GM23338 (cell line): Measurements from ENCODE around the gene RANBP1. TPM values are rescaled to one million over a fixed set of nuclear protein-coding genes. Genes with fewer than 3 reads are reported as not detected.

ENCODE experiments used
- ATAC-seq: fragments of 200-7000 bp; cut with Tn5 transposase; 3 replicates; pipeline ENCODE4 v1.9.1; 2020
- DNase-seq: peaks from one replicate; pipeline ENCODE4 v3.0.0-alpha.2; 2015; ENCODE audit warnings: low spot score
- H2AFZ ChIP-seq: fragments of 200-600 bp; sonication (generic); 2 replicates; pipeline ENCODE4 v1.8.0; 2016; ENCODE audit warnings: antibody characterized with exemption, mild to moderate bottlenecking, moderate library complexity
- H3F3A ChIP-seq: fragments of 200-600 bp; sonication (generic); replicated peaks from 2 replicates; pipeline ENCODE4 v1.8.0; 2017; ENCODE audit warnings: antibody characterized with exemption, mixed run types, low read depth
- H3K27ac ChIP-seq: fragments of 200-600 bp; sonication (generic); 2 replicates; pipeline ENCODE4 v1.6.1; 2016; ENCODE audit warnings: low read depth
- H3K27me3 ChIP-seq: fragments of 200-600 bp; sonication (generic); 2 replicates; pipeline ENCODE4 v1.8.0; 2016; ENCODE audit warnings: mild to moderate bottlenecking, mixed run types, moderate library complexity; ENCODE audit not compliant: insufficient read depth
- H3K36me3 ChIP-seq: fragments of 200-600 bp; sonication (generic); 2 replicates; pipeline ENCODE4 v1.8.0; 2016; ENCODE audit warnings: mild to moderate bottlenecking; ENCODE audit not compliant: insufficient read depth
- H3K4me1 ChIP-seq: fragments of 200-600 bp; sonication (generic); 2 replicates; pipeline ENCODE4 v1.8.0; 2016; ENCODE audit warnings: mild to moderate bottlenecking, moderate library complexity; ENCODE audit not compliant: insufficient read depth
- H3K4me2 ChIP-seq: fragments of 200-600 bp; sonication (generic); 2 replicates; pipeline ENCODE4 v1.7.1; 2017; ENCODE audit warnings: mixed run types
- H3K4me3 ChIP-seq: fragments of 200-600 bp; sonication (generic); 2 replicates; pipeline ENCODE4 v1.6.1; 2016; ENCODE audit warnings: mixed run types
- H3K79me2 ChIP-seq: fragments of 200-600 bp; sonication (generic); replicated peaks from 2 replicates; pipeline ENCODE4 v1.8.0; 2017; ENCODE audit warnings: mild to moderate bottlenecking; ENCODE audit not compliant: insufficient read depth
- H3K9me2 ChIP-seq: fragments of 200-600 bp; sonication (generic); 2 replicates; pipeline ENCODE4 v1.8.0; 2017; ENCODE audit not compliant: insufficient read depth
- H4K20me1 ChIP-seq: fragments of 200-600 bp; sonication (generic); replicated peaks from 2 replicates; pipeline ENCODE4 v1.8.0; 2017; ENCODE audit warnings: mild to moderate bottlenecking; ENCODE audit not compliant: insufficient read depth
- H3K27ac Mint-ChIP-seq: 2 replicates; pipeline ENCODE4 v1.8.0; 2020; ENCODE audit warnings: inconsistent platforms, mild to moderate bottlenecking, moderate library complexity, mixed read lengths
- H3K27me3 Mint-ChIP-seq: 3 replicates; pipeline ENCODE4 v1.8.0; 2022; ENCODE audit warnings: low read depth, mild to moderate bottlenecking, moderate library complexity, mixed read lengths, inconsistent platforms; ENCODE audit not compliant: insufficient read depth, poor library complexity
- H3K36me3 Mint-ChIP-seq: 3 replicates; pipeline ENCODE4 v1.8.0; 2021; ENCODE audit warnings: low read depth, mild to moderate bottlenecking, inconsistent platforms, moderate library complexity, mixed read lengths
- H3K4me1 Mint-ChIP-seq: 3 replicates; pipeline ENCODE4 v1.8.0; 2020; ENCODE audit warnings: mild to moderate bottlenecking, inconsistent platforms, mixed read lengths
- H3K4me3 Mint-ChIP-seq: 3 replicates; pipeline ENCODE4 v1.8.0; 2021; ENCODE audit warnings: moderate library complexity, mild to moderate bottlenecking, inconsistent platforms, mixed read lengths
- H3K9me3 Mint-ChIP-seq: 3 replicates; pipeline ENCODE4 v1.8.0; 2020; ENCODE audit warnings: moderate library complexity, mild to moderate bottlenecking, inconsistent platforms, mixed read lengths
- CREB1 ChIP-seq: fragments of 250-450 bp; sonication (Bioruptor Pico); IDR thresholded peaks from 2 replicates; pipeline ENCODE4 v1.5.0; 2020; ENCODE audit warnings: low read depth, mild to moderate bottlenecking, moderate library complexity
- EZH2 ChIP-seq: fragments of 200-600 bp; sonication (generic); IDR thresholded peaks from one replicate; pipeline ENCODE4 v1.8.0; 2017; ENCODE audit warnings: antibody characterized with exemption, mild to moderate bottlenecking, low read depth; ENCODE audit not compliant: unreplicated experiment
- EZH2phosphoT487 ChIP-seq: fragments of 200-600 bp; sonication (generic); IDR thresholded peaks from one replicate; pipeline ENCODE4 v1.8.1; 2018; ENCODE audit warnings: antibody characterized with exemption; ENCODE audit not compliant: unreplicated experiment
- JUNB ChIP-seq: IDR thresholded peaks from one replicate; pipeline ENCODE4 v1.6.1; 2016; ENCODE audit warnings: antibody characterized with exemption; ENCODE audit not compliant: unreplicated experiment
- NANOG ChIP-seq: IDR thresholded peaks from 2 replicates; pipeline ENCODE4 v1.6.1; 2016; ENCODE audit warnings: antibody characterized with exemption, borderline replicate concordance
- POLR2AphosphoS5 ChIP-seq: IDR thresholded peaks from 2 replicates; pipeline ENCODE4 v1.6.1; 2016; ENCODE audit warnings: antibody characterized with exemption, low read depth
- REST ChIP-seq: IDR thresholded peaks from one replicate; pipeline ENCODE4 v1.6.1; 2018; ENCODE audit warnings: antibody characterized with exemption; ENCODE audit not compliant: unreplicated experiment
- STAT1 ChIP-seq: IDR thresholded peaks from one replicate; pipeline ENCODE4 v1.6.1; 2016; ENCODE audit warnings: antibody characterized with exemption; ENCODE audit not compliant: unreplicated experiment
- ZNF114 ChIP-seq: fragments of 250-450 bp; sonication (Bioruptor Pico); IDR thresholded peaks from 2 replicates; pipeline ENCODE4 v1.5.0; 2020; ENCODE audit warnings: mild to moderate bottlenecking, moderate library complexity
- ZNF331 ChIP-seq: fragments of 250-450 bp; sonication (Bioruptor Pico); IDR thresholded peaks from 2 replicates; pipeline ENCODE4 v1.5.0; 2020; ENCODE audit warnings: low read depth, mild to moderate bottlenecking, moderate library complexity
- polyA plus RNA-seq: library from polyadenylated mRNA; unstranded; fragments of >200 nt; fragmentation: Nextera tagmentation; extraction: Ambion mirVana; gene quantifications from 2 replicates; pipeline ENCODE4 v1.2.1, GENCODE V29; 2016
- total RNA-seq: library from RNA; depleted of rRNA; stranded (reverse); fragments of >200 nt; shearing (Covaris generic); gene quantifications from 2 replicates; pipeline ENCODE4 v1.2.3, GENCODE V29; 2014
- TF ChIP-seq, protein P1 (sequence below): IDR thresholded peaks from 2 replicates; pipeline ENCODE4 v1.6.1; 2016; ENCODE audit warnings: antibody characterized with exemption
- TF ChIP-seq, protein P2 (sequence below), 2 experiments: fragments of 200-600 bp in 1 of 2; sonication (generic) in 1 of 2; conservative IDR thresholded peaks; 2 replicates each; pipeline versions ENCODE4 v1.5.1 to v1.6.1; 2016 to 2017; ENCODE audit warnings: antibody characterized with exemption in 2 of 2, low read depth in 2 of 2, mild to moderate bottlenecking in 2 of 2, moderate library complexity in 1 of 2
- TF ChIP-seq, protein P3 (sequence below): fragments of 250-450 bp; sonication (Bioruptor Pico); IDR thresholded peaks from 2 replicates; pipeline ENCODE4 v1.5.0; 2020; ENCODE audit warnings: mild to moderate bottlenecking, moderate library complexity

Gene RANBP1
- total and polyA plus RNA-seq, 2 experiments from 2014 or later = 1,014 to 1,206 TPM

DNA sequence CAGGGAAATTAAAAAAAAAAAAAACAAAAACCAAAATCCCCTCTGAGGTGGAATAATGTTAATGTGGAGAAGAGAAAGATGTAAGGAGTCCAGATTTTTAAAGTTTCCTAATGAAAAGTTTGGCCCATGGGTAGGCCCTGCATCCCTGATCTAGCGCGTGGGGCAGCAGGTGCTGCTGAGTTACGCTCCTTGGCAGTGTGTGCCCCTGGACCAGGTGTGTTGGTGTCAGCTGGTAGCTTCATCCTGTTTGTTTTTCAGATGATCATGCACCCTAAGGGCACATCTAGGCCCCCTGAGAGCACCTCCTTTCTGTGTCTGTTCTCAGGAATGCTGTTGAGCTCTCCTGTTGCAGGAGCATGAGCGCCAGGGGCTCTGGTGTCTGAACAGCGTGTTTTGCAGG lies 29.1 kb upstream of the RANBP1 start:
- Histone ChIP-seq H3K4me2 (no peak overlapping the region), H3K36me3 (peaks cover 45% of the 10 kb centered on the region), H3K4me3 (no peak overlapping the region), H3K27ac (no peak overlapping the region), H3K79me2 (peaks cover 71% of the 10 kb centered on the region), H3K9me2 (no peaks in the 10 kb centered on the region), H3K27me3 (no peaks in the 10 kb centered on the region), H4K20me1 (peaks cover 64% of the 10 kb centered on the region), H3F3A (peaks cover 36% of the 10 kb centered on the region), H3K4me1 (peaks cover 9% of the 10 kb centered on the region; the same call in 1 of the 2 replicates), H2AFZ (no peak overlapping the region)
- peaks cover 32% of the 10 kb centered on the region for H3K4me1 Mint-ChIP-seq
- ATAC-seq (no peak), DNase-seq (no peak)
- no peak overlapping the region for H3K27ac Mint-ChIP-seq
- H3K36me3 Mint-ChIP-seq = peaks cover 77% of the 10 kb centered on the region
- H3K27me3 Mint-ChIP-seq = peaks cover 30% of the 10 kb centered on the region
- H3K9me3 Mint-ChIP-seq = no peaks in the 10 kb centered on the region; the same call in 2 of the 3 replicates
- H3K4me3 Mint-ChIP-seq = no peak overlapping the region
- TF ChIP-seq REST (no peak), ZNF331 (CRISPR knock-in tag) (no peak), POLR2AphosphoS5 (no peak), STAT1 (no peak), ZNF114 (CRISPR knock-in tag) (no peak), EZH2 (no peak), CREB1 (no peak), NANOG (no peak), JUNB (no peak), EZH2phosphoT487 (no peak)
- TF ChIP-seq, protein P1, sequence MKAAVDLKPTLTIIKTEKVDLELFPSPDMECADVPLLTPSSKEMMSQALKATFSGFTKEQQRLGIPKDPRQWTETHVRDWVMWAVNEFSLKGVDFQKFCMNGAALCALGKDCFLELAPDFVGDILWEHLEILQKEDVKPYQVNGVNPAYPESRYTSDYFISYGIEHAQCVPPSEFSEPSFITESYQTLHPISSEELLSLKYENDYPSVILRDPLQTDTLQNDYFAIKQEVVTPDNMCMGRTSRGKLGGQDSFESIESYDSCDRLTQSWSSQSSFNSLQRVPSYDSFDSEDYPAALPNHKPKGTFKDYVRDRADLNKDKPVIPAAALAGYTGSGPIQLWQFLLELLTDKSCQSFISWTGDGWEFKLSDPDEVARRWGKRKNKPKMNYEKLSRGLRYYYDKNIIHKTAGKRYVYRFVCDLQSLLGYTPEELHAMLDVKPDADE = no peak
- TF ChIP-seq, protein P2, sequence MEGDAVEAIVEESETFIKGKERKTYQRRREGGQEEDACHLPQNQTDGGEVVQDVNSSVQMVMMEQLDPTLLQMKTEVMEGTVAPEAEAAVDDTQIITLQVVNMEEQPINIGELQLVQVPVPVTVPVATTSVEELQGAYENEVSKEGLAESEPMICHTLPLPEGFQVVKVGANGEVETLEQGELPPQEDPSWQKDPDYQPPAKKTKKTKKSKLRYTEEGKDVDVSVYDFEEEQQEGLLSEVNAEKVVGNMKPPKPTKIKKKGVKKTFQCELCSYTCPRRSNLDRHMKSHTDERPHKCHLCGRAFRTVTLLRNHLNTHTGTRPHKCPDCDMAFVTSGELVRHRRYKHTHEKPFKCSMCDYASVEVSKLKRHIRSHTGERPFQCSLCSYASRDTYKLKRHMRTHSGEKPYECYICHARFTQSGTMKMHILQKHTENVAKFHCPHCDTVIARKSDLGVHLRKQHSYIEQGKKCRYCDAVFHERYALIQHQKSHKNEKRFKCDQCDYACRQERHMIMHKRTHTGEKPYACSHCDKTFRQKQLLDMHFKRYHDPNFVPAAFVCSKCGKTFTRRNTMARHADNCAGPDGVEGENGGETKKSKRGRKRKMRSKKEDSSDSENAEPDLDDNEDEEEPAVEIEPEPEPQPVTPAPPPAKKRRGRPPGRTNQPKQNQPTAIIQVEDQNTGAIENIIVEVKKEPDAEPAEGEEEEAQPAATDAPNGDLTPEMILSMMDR (conservative IDR thresholded peaks at IDR 0.05; ENCODE audit: low read depth in 2 of 2) = no peak
- TF ChIP-seq, protein P3, sequence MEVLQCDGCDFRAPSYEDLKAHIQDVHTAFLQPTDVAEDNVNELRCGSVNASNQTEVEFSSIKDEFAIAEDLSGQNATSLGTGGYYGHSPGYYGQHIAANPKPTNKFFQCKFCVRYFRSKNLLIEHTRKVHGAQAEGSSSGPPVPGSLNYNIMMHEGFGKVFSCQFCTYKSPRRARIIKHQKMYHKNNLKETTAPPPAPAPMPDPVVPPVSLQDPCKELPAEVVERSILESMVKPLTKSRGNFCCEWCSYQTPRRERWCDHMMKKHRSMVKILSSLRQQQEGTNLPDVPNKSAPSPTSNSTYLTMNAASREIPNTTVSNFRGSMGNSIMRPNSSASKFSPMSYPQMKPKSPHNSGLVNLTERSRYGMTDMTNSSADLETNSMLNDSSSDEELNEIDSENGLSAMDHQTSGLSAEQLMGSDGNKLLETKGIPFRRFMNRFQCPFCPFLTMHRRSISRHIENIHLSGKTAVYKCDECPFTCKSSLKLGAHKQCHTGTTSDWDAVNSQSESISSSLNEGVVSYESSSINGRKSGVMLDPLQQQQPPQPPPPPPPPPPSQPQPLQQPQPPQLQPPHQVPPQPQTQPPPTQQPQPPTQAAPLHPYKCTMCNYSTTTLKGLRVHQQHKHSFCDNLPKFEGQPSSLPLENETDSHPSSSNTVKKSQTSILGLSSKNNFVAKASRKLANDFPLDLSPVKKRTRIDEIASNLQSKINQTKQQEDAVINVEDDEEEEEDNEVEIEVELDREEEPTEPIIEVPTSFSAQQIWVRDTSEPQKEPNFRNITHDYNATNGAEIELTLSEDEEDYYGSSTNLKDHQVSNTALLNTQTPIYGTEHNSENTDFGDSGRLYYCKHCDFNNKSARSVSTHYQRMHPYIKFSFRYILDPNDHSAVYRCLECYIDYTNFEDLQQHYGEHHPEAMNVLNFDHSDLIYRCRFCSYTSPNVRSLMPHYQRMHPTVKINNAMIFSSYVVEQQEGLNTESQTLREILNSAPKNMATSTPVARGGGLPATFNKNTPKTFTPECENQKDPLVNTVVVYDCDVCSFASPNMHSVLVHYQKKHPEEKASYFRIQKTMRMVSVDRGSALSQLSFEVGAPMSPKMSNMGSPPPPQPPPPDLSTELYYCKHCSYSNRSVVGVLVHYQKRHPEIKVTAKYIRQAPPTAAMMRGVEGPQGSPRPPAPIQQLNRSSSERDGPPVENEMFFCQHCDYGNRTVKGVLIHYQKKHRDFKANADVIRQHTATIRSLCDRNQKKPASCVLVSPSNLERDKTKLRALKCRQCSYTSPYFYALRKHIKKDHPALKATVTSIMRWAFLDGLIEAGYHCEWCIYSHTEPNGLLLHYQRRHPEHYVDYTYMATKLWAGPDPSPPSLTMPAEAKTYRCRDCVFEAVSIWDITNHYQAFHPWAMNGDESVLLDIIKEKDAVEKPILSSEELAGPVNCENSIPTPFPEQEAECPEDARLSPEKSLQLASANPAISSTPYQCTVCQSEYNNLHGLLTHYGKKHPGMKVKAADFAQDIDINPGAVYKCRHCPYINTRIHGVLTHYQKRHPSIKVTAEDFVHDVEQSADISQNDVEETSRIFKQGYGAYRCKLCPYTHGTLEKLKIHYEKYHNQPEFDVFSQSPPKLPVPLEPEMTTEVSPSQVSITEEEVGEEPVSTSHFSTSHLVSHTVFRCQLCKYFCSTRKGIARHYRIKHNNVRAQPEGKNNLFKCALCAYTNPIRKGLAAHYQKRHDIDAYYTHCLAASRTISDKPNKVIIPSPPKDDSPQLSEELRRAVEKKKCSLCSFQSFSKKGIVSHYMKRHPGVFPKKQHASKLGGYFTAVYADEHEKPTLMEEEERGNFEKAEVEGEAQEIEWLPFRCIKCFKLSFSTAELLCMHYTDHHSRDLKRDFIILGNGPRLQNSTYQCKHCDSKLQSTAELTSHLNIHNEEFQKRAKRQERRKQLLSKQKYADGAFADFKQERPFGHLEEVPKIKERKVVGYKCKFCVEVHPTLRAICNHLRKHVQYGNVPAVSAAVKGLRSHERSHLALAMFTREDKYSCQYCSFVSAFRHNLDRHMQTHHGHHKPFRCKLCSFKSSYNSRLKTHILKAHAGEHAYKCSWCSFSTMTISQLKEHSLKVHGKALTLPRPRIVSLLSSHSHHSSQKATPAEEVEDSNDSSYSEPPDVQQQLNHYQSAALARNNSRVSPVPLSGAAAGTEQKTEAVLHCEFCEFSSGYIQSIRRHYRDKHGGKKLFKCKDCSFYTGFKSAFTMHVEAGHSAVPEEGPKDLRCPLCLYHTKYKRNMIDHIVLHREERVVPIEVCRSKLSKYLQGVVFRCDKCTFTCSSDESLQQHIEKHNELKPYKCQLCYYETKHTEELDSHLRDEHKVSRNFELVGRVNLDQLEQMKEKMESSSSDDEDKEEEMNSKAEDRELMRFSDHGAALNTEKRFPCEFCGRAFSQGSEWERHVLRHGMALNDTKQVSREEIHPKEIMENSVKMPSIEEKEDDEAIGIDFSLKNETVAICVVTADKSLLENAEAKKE (CRISPR knock-in tag) = no peak
